Left ventricle myocardium inferior (tissue), 1 donor: Measurements from ENCODE around the gene MED13L. TPM values are rescaled to one million over a fixed set of nuclear protein-coding genes. Genes with fewer than 3 reads are reported as not detected.
A peak's percentile ranks its signal among the peaks of the same experiment; 100 is the strongest.

Source experiments
- DNase-seq: peaks from one replicate; pipeline ENCODE4 v3.0.0-alpha.2; 2020
- H3K27ac ChIP-seq: fragments of 200-600 bp; replicated peaks from 2 replicates; pipeline ENCODE4 v1.8.0; 2021
- H3K27me3 ChIP-seq: fragments of 200-600 bp; 2 replicates; pipeline ENCODE4 v1.8.0; 2021; ENCODE audit warnings: low read depth
- H3K36me3 ChIP-seq: fragments of 200-600 bp; 2 replicates; pipeline ENCODE4 v1.8.0; 2021
- H3K4me1 ChIP-seq: fragments of 200-600 bp; 2 replicates; pipeline ENCODE4 v1.8.0; 2021
- H3K4me3 ChIP-seq: fragments of 200-600 bp; 2 replicates; pipeline ENCODE4 v1.8.0; 2021; ENCODE audit warnings: mild to moderate bottlenecking, moderate library complexity
- H3K9me3 ChIP-seq: fragments of 200-600 bp; replicated peaks from 2 replicates; pipeline ENCODE4 v1.8.0; 2021
- CTCF ChIP-seq: fragments of 200-600 bp; IDR thresholded peaks from 2 replicates; pipeline ENCODE4 v1.8.0; 2021; ENCODE audit warnings: antibody characterized with exemption, mild to moderate bottlenecking, borderline replicate concordance
- intact Hi-C: fragments of 100-400 bp; cut with micrococcal nuclease; formaldehyde crosslinking; loops from one replicate; pipeline ENCODE4 v1.11.0; 2022
- total RNA-seq: library from RNA; stranded (reverse); fragmentation: NEBNext Ultra II Directional; extraction: Animal tissue kit (Norgen Biotek cat#: 25700); gene quantifications from one replicate; pipeline ENCODE4 v1.2.1, GENCODE V29; 2021
- donor health status: DM: no; HTN: yes; CAD: no; lungs with severe emphysema.

Gene MED13L
- total RNA-seq, 1 donor from 2014 or later, result 55.0 TPM

GRCh38 chr12:116308647-116309046, 31.2 kb upstream of the MED13L start:
- Histone ChIP-seq H3K4me3 (no peak overlapping the region), H3K36me3 (no peaks in the 10 kb centered on the region), H3K4me1 (no peaks in the 10 kb centered on the region), H3K27me3 (no peaks in the 10 kb centered on the region), H3K9me3 (peaks cover 17% of the 10 kb centered on the region), H3K27ac (no peak overlapping the region)
- intact Hi-C loops, result no loop called here
- TF ChIP-seq CTCF, result no peak
- DNase-seq, result no peak

GRCh38 chr12:116306968-116307367, 29.5 kb upstream of the MED13L start:
- TF ChIP-seq CTCF, result no peak
- no peak for DNase-seq
- intact Hi-C loops, result no loop called here
- no peaks in the 10 kb centered on the region for H3K4me1 ChIP-seq
- H3K27me3 ChIP-seq, result no peaks in the 10 kb centered on the region
- no peaks in the 10 kb centered on the region for H3K36me3 ChIP-seq
- no peak overlapping the region for H3K4me3 ChIP-seq
- H3K9me3 ChIP-seq, result peaks cover 17% of the 10 kb centered on the region
- H3K27ac ChIP-seq, result no peak overlapping the region

GRCh38 chr12:116306506-116306905, 29.0 kb upstream of the MED13L start:
- no peaks in the 10 kb centered on the region for H3K27me3 ChIP-seq
- H3K9me3 ChIP-seq, result peaks cover 17% of the 10 kb centered on the region
- no peaks in the 10 kb centered on the region for H3K36me3 ChIP-seq
- no peak for DNase-seq
- no peak for TF ChIP-seq CTCF
- H3K27ac ChIP-seq, result no peak overlapping the region
- intact Hi-C loops, result no loop called here
- H3K4me3 ChIP-seq, result no peak overlapping the region
- H3K4me1 ChIP-seq, result no peaks in the 10 kb centered on the region

GRCh38 chr12:116304621-116305020, 27.1 kb upstream of the MED13L start:
- Histone ChIP-seq H3K36me3 (no peaks in the 10 kb centered on the region), H3K4me1 (peaks cover under 1% of the 10 kb centered on the region), H3K9me3 (peaks cover 8% of the 10 kb centered on the region), H3K4me3 (no peak overlapping the region), H3K27me3 (peaks cover 7% of the 10 kb centered on the region), H3K27ac (no peak overlapping the region)
- intact Hi-C loops, result no loop called here
- DNase-seq, result no peak
- TF ChIP-seq CTCF, result no peak

- H3K36me3 ChIP-seq, result no peaks in the 10 kb centered on the region
- H3K4me3 ChIP-seq, result no peak overlapping the region
- no peak for DNase-seq
- TF ChIP-seq CTCF, result no peak
- H3K27me3 ChIP-seq, result peaks cover 11% of the 10 kb centered on the region
- peaks cover 1% of the 10 kb centered on the region for H3K9me3 ChIP-seq
- H3K27ac ChIP-seq, result peak overlapping the region; percentile 19
- H3K4me1 ChIP-seq, result peaks cover 6% of the 10 kb centered on the region
- intact Hi-C loops, result no loop called here
These were observed 26.4 kb upstream of the MED13L start for GRCh38 chr12:116303929-116304328.

- Histone ChIP-seq H3K27me3 (peaks cover 11% of the 10 kb centered on the region), H3K36me3 (no peaks in the 10 kb centered on the region), H3K4me3 (no peak overlapping the region), H3K4me1 (peaks cover 7% of the 10 kb centered on the region), H3K9me3 (no peaks in the 10 kb centered on the region), H3K27ac (no peak overlapping the region)
- DNase-seq, result no peak
- no peak for TF ChIP-seq CTCF
- intact Hi-C loops, result no loop called here
These were observed 25.6 kb upstream of the MED13L start for GRCh38 chr12:116303066-116303465.
